HG02798 (cell line): ENCODE measurements around the gene PNMT.
"Not testable (repeated sequence)": the region's sequence is repeated elsewhere in the genome, so short reads cannot be mapped to it uniquely, and the experiment has no call there.

Experiments
- ATAC-seq: cut with Tn5 transposase; IDR thresholded peaks from one replicate; pipeline ENCODE4 v1.9.1; 2021; ENCODE audit warnings: mild to moderate bottlenecking; ENCODE audit not compliant: unreplicated experiment, poor library complexity

The PNMT gene

GRCh38 chr17:39704821-39705551, 36.7 kb downstream of the PNMT start:
- ATAC-seq = no peak

DNA sequence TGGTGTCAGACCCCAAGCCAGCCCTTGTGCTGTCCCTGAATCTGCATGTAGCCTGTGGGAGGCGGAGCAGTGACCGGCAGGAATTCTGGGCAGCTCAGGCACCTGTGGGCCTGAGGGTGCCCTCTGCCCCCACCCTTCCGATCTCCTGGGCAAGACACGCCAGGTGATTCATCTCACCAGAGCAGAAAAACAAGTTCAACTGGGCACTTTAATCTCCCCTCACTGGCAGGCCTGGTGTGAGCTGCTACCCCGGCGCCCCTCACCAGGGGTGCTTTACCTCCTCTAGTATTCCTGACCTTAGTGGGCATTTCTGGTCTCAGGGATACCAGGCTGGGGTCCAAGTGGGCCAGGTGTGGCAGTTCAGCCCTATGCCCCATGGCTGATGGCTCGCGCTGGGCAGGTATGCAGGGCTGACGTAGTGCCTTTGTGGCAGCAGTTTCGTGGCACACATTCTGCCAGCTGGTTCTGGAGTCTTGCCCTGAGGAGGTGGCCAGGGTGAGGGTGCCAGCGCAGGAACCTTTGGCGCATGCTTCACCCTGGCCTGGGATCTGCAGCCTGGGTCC, 37.6 kb downstream of the PNMT start:
- no peak for ATAC-seq

GRCh38 chr17:39706383-39706782, 38.1 kb downstream of the PNMT start:
- no peak for ATAC-seq

DNA sequence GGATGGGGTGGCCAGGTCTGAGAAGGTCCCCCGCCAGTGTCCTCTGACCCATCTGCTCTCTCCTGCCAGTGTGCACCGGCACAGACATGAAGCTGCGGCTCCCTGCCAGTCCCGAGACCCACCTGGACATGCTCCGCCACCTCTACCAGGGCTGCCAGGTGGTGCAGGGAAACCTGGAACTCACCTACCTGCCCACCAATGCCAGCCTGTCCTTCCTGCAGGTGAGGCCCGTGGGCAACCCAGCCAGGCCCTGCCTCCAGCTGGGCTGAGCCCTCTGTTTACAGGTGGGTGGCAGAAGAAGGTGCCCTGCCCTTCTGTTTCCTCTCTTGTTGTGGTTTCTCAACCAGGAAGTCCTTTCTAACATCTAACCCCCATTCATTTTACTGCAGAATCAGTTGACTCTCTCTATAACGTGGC, 38.7 kb downstream of the PNMT start:
- ATAC-seq = no peak

GRCh38 chr17:39709319-39709997, 41.2 kb downstream of the PNMT start:
- no peak for ATAC-seq

DNA sequence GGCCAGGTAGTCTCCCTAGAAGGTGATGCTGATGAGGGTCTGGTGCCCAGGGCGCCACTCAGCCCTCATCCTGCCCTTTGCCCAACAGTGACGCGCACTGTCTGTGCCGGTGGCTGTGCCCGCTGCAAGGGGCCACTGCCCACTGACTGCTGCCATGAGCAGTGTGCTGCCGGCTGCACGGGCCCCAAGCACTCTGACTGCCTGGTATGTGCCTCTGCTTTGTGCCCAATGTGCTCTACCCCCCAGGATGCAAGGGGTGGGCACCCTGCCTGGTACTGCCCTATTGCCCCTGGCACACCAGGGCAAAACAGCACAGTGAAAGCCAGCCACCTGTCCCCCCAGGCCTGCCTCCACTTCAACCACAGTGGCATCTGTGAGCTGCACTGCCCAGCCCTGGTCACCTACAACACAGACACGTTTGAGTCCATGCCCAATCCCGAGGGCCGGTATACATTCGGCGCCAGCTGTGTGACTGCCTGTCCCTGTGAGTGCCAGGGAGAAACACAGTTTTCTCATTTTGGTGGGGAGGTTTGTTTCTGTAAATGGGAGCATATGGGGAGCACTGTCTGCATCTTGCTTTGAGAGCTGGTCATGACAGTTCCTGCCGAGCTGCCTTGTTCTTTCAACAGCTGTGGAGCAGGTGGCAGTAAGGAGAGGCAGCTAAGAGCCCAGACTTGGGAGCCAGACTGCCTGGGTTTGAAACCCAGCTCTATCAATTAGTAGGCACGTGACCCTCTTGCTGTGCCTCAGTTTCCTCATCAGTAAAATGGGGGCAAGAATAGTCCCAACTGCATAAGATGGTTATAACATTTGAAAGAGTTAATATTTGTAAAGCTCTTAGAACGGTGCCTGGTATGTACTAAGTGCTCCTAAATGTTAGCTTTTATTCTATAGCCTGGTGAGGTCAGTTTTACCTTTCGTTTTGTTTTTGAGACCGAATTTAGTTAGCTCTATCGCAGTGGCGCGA, 42.0 kb downstream of the PNMT start:
- ATAC-seq = no peak

GRCh38 chr17:39711071-39711470, 42.8 kb downstream of the PNMT start:
- ATAC-seq = not testable (repeated sequence)

- ATAC-seq = no peak
These were observed 43.6 kb downstream of the PNMT start for GRCh38 chr17:39711851-39712250.

- ATAC-seq = no peak
These were observed 46.0 kb downstream of the PNMT start for GRCh38 chr17:39714234-39714633.

DNA sequence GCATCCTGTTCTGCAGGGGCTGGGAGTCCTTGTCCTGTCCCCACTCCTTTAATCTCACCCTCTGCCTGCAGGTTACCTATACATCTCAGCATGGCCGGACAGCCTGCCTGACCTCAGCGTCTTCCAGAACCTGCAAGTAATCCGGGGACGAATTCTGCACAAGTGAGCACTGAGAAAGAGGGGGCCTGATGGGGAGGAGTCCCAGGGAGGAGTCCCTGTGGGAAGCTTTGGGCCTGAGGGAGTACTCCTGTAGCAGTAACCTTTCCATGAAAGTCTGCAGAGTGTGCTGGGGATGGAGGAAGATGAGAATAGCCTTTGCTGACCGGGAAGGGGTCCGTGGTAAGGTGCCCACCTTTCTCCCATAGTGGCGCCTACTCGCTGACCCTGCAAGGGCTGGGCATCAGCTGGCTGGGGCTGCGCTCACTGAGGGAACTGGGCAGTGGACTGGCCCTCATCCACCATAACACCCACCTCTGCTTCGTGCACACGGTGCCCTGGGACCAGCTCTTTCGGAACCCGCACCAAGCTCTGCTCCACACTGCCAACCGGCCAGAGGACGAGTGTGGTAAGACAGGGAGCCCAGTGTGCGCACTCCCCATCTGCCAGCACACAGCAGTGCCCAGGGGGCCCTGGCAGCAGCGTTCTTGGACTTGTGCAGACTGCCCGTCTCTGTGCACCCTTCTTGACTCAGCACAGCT, 47.3 kb downstream of the PNMT start:
- no peak for ATAC-seq

- no peak for ATAC-seq
These were observed 48.0 kb downstream of the PNMT start for GRCh38 chr17:39716073-39716818.

- no peak for ATAC-seq
These were observed 48.8 kb downstream of the PNMT start for GRCh38 chr17:39716879-39717536.

DNA sequence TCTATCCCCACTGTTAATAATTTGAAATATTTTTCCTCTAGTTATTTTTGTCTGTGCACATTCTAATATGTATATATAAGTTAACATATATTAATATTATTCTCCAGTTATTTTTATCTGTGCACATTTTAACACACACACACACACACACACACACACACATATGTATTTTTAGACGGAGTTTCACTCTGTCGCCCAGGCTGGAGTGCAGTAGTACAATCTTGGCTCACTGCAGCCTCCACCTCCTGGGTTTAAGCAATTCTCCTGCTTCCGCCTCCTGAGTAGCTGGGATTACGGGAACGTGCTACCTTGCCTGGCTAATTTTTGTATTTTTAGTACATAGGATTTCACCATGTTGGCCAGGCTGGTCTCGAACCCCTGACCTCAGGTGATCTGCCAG, 49.4 kb downstream of the PNMT start:
- ATAC-seq = no peak

- ATAC-seq = no peak
These were observed 51.5 kb downstream of the PNMT start for GRCh38 chr17:39719563-39720355.
